ENCODE data around the gene POLR1D. TPM values are rescaled to one million over a fixed set of nuclear protein-coding genes. Genes with fewer than 3 reads are reported as not detected.

POLR1D gene
- total and polyA plus RNA-seq, 8 donors = 43.7 to 230 (median 139) TPM

DNA sequence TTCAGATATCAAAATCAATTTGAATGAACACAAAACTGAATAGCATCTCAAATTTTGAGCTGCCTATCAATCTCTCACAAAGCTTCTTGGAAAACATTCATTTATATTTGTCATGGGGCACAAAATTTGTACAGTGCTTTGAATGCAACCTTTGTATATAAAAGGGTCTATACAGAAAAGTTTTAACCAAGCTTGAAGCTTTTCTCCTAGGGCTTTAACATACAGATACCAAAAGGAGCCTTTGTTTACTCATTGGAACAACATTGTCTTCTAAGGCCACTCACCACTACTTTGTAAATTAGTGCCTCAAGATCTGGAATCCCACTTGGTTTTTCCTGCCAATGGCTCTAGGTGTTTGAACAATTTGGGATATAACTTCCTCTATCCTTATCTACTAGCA, 22.6 kb upstream of the POLR1D start:
- Histone ChIP-seq H3K4me1 (peaks cover 6 to 70% (median 30%) of the 10 kb centered on the region in 4 donors), H3K36me3 (no peaks in the 10 kb centered on the region), H3K27ac (no peak overlapping the region), H3K27me3 (no peaks in the 10 kb centered on the region), H3K9me3 (no peaks in the 10 kb centered on the region), H3K4me3 (no peak overlapping the region)
- intact Hi-C loops (cut with DNase I; ENCODE audit: low total_unique reads) = no loop called here
- no peak for DNase-seq
- TF ChIP-seq EP300 (IDR thresholded peaks at IDR 0.05) = no peak
- no peak for TF ChIP-seq CTCF (IDR thresholded peaks at IDR 0.05)
- no peak for TF ChIP-seq POLR2AphosphoS5 (IDR thresholded peaks at IDR 0.05)
- no peak for TF ChIP-seq POLR2A (IDR thresholded peaks at IDR 0.05)

DNA sequence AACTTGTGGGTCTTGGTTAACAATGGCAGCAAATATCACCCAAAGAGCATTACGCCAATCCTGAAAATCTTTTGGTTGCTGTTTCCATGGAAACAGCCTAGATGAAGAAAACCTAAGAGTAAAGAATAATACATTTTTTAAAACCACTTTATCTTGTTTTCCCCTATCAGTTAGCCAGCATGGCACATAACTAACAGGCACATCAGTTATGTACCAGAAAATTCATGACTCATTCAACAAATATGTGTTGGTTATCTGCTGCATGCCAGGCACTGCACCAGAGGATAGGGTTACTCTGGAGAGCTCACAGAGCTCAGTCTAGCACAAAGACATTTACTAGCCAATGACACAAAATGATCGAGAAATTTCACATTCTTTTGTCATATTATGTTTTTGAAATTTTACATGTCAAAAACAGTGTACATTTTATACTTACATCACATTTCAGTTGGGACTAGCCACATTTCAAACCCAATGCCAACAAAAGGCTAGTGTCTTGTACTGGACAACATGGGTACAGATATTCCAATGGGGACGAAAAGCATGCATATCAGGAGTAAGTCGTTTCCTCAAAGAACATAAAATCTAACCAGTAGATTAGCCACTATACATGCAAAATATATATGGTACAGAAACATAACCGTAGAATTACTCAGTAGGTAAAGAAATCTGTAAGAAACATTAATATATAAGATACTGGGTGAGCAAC, 21.7 kb upstream of the POLR1D start:
- Histone ChIP-seq H3K36me3 (no peaks in the 10 kb centered on the region), H3K4me3 (no peak overlapping the region), H3K9me3 (no peaks in the 10 kb centered on the region), H3K4me1 (peaks cover 6 to 65% (median 28%) of the 10 kb centered on the region in 4 donors), H3K27me3 (no peaks in the 10 kb centered on the region), H3K27ac (no peak overlapping the region)
- no peak for TF ChIP-seq POLR2A (IDR thresholded peaks at IDR 0.05)
- no peak for TF ChIP-seq CTCF (IDR thresholded peaks at IDR 0.05)
- TF ChIP-seq EP300 (IDR thresholded peaks at IDR 0.05) = no peak
- no peak for TF ChIP-seq POLR2AphosphoS5 (IDR thresholded peaks at IDR 0.05)
- 62 to 69% (median 67%) methylated on average over 5 of the region's 5 CpGs for WGBS, 5 donors
- peak in 1 of 2 donors; percentile 34 for DNase-seq
- intact Hi-C loops (cut with DNase I; ENCODE audit: low total_unique reads) = no loop called here

- no peaks in the 10 kb centered on the region for H3K36me3 ChIP-seq
- no peaks in the 10 kb centered on the region for H3K9me3 ChIP-seq
- H3K4me1 ChIP-seq = peaks cover 6 to 65% (median 30%) of the 10 kb centered on the region in 4 donors
- TF ChIP-seq EP300 (IDR thresholded peaks at IDR 0.05) = no peak
- no peak for TF ChIP-seq POLR2AphosphoS5 (IDR thresholded peaks at IDR 0.05)
- no peak for TF ChIP-seq CTCF (IDR thresholded peaks at IDR 0.05)
- no peak for TF ChIP-seq POLR2A (IDR thresholded peaks at IDR 0.05)
- no peak overlapping the region for H3K27ac ChIP-seq
- DNase-seq = no peak
- H3K27me3 ChIP-seq = no peaks in the 10 kb centered on the region
- intact Hi-C loops (cut with DNase I; ENCODE audit: low total_unique reads) = no loop called here
- no peak overlapping the region for H3K4me3 ChIP-seq
- WGBS, 5 donors = 91 to 98% (median 95%) methylated on average over 1 of the region's 1 CpG
These were observed 21.0 kb upstream of the POLR1D start for GRCh38 chr13:27600711-27601110.

GRCh38 chr13:27601208-27601607, 20.5 kb upstream of the POLR1D start:
- no peaks in the 10 kb centered on the region for H3K27me3 ChIP-seq
- H3K4me1 ChIP-seq = peaks cover 6 to 65% (median 33%) of the 10 kb centered on the region in 4 donors
- no peaks in the 10 kb centered on the region for H3K36me3 ChIP-seq
- no peaks in the 10 kb centered on the region for H3K9me3 ChIP-seq
- intact Hi-C loops (cut with DNase I; ENCODE audit: low total_unique reads) = no loop called here
- DNase-seq = no peak
- TF ChIP-seq POLR2A (IDR thresholded peaks at IDR 0.05) (no peak), POLR2AphosphoS5 (IDR thresholded peaks at IDR 0.05) (no peak), EP300 (IDR thresholded peaks at IDR 0.05) (no peak), CTCF (IDR thresholded peaks at IDR 0.05) (no peak)
- no peak overlapping the region for H3K4me3 ChIP-seq
- 81 to 92% (median 88%) methylated on average over 2 of the region's 2 CpGs for WGBS, 5 donors
- no peak overlapping the region for H3K27ac ChIP-seq
